MCF 10A (cell line): ENCODE data around the gene PLEKHM1. TPM values are rescaled to one million over a fixed set of nuclear protein-coding genes. Genes with fewer than 3 reads are reported as not detected.

ENCODE experiments used
- BruUV-seq: library from RNA; stranded (reverse); fragments of 400-500 nt; replicated peaks from 2 replicates; lab custom pipeline; 2021; lab: Mats Ljungman, UMichigan
- CTCF ChIA-PET: fragments of 300-600 bp; sonication (Branson Sonifier 250); formaldehyde crosslinking; extraction: SDS; loops from one replicate; lab custom pipeline; 2021; ENCODE audit warnings: antibody characterized with exemption, inconsistent platforms; lab: Yijun Ruan, JAX
- POLR2A ChIA-PET: fragments of 300-600, 350-650 bp; sonication (Branson Sonifier 250); formaldehyde crosslinking; extraction: SDS; loops from one replicate; lab custom pipeline; 2020; ENCODE audit warnings: antibody characterized with exemption, inconsistent platforms; lab: Yijun Ruan, JAX
- DNase-seq: peaks from one replicate; pipeline ENCODE4 v3.0.0-alpha.2; 2018; ENCODE audit not compliant: unreplicated experiment
- H3K27ac Mint-ChIP-seq: one replicate; pipeline ENCODE4 v1.8.0; 2022; ENCODE audit warnings: mild to moderate bottlenecking, low read depth, mixed read lengths; ENCODE audit not compliant: unreplicated experiment
- H3K27me3 Mint-ChIP-seq: one replicate; pipeline ENCODE4 v1.8.0; 2022; ENCODE audit warnings: mixed read lengths; ENCODE audit not compliant: insufficient read depth, unreplicated experiment
- H3K36me3 Mint-ChIP-seq: one replicate; pipeline ENCODE4 v1.8.0; 2022; ENCODE audit warnings: mild to moderate bottlenecking, moderate library complexity, mixed read lengths; ENCODE audit not compliant: insufficient read depth, unreplicated experiment
- H3K4me1 Mint-ChIP-seq: one replicate; pipeline ENCODE4 v1.8.0; 2022; ENCODE audit warnings: mixed read lengths; ENCODE audit not compliant: insufficient read depth, unreplicated experiment
- H3K4me3 Mint-ChIP-seq: one replicate; pipeline ENCODE4 v1.8.0; 2022; ENCODE audit warnings: mild to moderate bottlenecking, moderate library complexity, mixed read lengths; ENCODE audit not compliant: unreplicated experiment
- H3K9me3 Mint-ChIP-seq: one replicate; pipeline ENCODE4 v1.8.0; 2022; ENCODE audit warnings: mixed read lengths; ENCODE audit not compliant: unreplicated experiment
- intact Hi-C: fragments of 100-400 bp; cut with micrococcal nuclease; formaldehyde crosslinking; loops from 2 replicates; pipeline ENCODE4 v1.14.1; 2022
- total RNA-seq: library from RNA; stranded (reverse); gene quantifications from 2 replicates; pipeline ENCODE4 v1.2.3, GENCODE V29; 2022
- TF ChIP-seq, protein P1 (sequence below): fragments of 200-600 bp; IDR thresholded peaks from one replicate; pipeline ENCODE4 v1.8.0; 2022; ENCODE audit warnings: antibody characterized with exemption, mild to moderate bottlenecking; ENCODE audit not compliant: unreplicated experiment

PLEKHM1 gene
- total RNA-seq, 1 experiment from 2014 or later = 53.4 TPM

DNA sequence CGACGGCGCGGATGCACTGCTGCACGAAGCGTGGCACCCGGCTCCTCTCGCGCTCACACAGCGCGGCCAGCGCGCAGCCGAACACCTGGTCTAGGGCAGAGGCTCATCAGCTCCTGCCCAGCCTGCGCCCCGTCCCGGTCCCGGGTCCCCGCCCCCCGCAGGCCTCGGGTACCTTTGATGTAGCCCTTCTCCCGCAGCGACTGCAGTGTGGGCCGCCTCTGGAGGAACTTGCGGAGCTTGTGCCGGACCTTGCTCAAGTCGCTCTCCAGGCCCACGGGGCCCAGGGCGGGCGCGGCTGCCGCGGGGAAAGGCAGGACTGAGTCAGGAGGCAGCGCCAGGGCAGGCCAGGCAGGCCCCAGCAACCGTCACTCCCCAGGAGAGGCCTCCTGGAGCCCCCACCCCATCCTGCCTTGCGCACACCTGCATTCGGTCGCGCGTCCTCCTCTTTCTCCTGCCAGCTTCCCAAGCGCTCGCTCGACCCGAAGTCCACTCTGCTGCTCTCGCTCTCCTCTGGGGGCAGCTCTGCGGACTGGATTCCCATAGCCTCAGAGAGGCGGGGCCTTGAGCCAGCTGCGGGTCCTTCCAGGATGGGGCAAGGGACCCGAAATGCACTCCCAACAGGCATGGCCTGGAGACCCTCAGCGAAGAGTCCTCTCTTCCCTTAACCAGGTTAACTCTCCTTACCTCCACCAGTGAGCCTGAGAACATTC is 93.9 kb downstream of the PLEKHM1 start:
- BruUV-seq = no TSS peak
- H3K36me3 Mint-ChIP-seq = peaks cover 35% of the 10 kb centered on the region
- H3K27me3 Mint-ChIP-seq = no peaks in the 10 kb centered on the region
- ChIA-PET POLR2A (no interaction called here), CTCF (interaction anchor here (0.6 to 15.7 kb wide), 5 partner anchors 29 to 497 kb away, joined by 3 to 229 read pairs (median 3); no protein-coding TSS in a partner anchor)
- H3K4me1 Mint-ChIP-seq = no peaks in the 10 kb centered on the region
- no peak overlapping the region for H3K4me3 Mint-ChIP-seq
- no peak overlapping the region for H3K27ac Mint-ChIP-seq
- intact Hi-C loops = loop anchor here (2.0 kb wide), 1 partner anchor 456 kb away; no protein-coding TSS in a partner anchor
- TF ChIP-seq, protein P1, sequence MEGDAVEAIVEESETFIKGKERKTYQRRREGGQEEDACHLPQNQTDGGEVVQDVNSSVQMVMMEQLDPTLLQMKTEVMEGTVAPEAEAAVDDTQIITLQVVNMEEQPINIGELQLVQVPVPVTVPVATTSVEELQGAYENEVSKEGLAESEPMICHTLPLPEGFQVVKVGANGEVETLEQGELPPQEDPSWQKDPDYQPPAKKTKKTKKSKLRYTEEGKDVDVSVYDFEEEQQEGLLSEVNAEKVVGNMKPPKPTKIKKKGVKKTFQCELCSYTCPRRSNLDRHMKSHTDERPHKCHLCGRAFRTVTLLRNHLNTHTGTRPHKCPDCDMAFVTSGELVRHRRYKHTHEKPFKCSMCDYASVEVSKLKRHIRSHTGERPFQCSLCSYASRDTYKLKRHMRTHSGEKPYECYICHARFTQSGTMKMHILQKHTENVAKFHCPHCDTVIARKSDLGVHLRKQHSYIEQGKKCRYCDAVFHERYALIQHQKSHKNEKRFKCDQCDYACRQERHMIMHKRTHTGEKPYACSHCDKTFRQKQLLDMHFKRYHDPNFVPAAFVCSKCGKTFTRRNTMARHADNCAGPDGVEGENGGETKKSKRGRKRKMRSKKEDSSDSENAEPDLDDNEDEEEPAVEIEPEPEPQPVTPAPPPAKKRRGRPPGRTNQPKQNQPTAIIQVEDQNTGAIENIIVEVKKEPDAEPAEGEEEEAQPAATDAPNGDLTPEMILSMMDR = no peak
- DNase-seq = no peak
- no peaks in the 10 kb centered on the region for H3K9me3 Mint-ChIP-seq

DNA sequence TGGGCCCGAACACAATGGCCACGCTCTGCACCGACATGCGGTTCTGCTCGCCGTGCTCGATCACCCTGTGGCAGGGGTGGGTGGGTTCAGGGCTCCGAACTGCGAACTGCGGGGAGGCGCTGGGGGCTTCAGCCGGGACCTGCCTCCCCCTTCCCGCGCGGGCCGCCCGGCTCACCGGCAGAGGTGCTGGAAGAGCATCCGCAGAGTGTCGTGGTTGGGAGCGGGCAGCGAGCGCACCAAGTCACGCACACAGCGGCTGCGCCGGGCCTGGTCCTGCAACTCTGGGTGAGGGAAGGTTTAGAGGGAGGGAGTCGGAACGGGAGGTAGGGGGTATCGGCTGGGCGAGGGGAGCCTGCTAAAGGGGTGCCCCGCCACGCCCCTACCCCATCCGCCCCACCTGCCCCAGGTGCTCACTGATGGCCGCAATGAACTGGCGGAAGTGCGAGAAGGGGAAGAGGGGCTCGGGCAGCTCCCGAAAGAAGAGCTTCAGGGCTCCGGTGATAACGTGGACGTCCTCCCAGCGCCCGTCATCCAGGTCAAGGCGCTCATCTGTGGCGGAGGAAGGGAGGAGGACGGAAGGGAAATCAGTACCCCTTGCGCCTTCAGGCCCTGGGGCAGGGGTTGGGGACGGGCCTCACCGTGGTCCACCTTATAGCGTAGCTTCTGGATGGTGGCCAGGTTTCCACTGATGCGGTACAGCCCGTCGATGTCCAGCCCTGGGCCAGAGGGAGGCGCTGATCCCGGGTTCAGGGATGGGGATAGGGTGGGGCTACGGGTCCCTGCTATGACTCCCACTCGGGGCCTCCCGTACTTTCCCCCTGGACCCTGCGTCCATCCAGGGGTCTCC is 94.7 kb downstream of the PLEKHM1 start:
- TF ChIP-seq, protein P1 = no peak
- ChIA-PET POLR2A (interaction anchor here (0.9 kb wide), 1 partner anchor 30 kb away, joined by 3 read pairs; no protein-coding TSS in a partner anchor), CTCF (interaction anchor here (0.6 to 15.7 kb wide), 4 partner anchors 14 to 120 kb away, joined by 3 to 229 read pairs (median 4); no protein-coding TSS in a partner anchor)
- Mint-ChIP-seq H3K4me3 (no peak overlapping the region), H3K27ac (no peak overlapping the region), H3K4me1 (no peaks in the 10 kb centered on the region), H3K36me3 (peaks cover 35% of the 10 kb centered on the region), H3K27me3 (no peaks in the 10 kb centered on the region), H3K9me3 (no peaks in the 10 kb centered on the region)
- no TSS peak for BruUV-seq
- intact Hi-C loops = loop anchor here (2.0 kb wide), 1 partner anchor 457 kb away; no protein-coding TSS in a partner anchor
- no peak for DNase-seq

DNA sequence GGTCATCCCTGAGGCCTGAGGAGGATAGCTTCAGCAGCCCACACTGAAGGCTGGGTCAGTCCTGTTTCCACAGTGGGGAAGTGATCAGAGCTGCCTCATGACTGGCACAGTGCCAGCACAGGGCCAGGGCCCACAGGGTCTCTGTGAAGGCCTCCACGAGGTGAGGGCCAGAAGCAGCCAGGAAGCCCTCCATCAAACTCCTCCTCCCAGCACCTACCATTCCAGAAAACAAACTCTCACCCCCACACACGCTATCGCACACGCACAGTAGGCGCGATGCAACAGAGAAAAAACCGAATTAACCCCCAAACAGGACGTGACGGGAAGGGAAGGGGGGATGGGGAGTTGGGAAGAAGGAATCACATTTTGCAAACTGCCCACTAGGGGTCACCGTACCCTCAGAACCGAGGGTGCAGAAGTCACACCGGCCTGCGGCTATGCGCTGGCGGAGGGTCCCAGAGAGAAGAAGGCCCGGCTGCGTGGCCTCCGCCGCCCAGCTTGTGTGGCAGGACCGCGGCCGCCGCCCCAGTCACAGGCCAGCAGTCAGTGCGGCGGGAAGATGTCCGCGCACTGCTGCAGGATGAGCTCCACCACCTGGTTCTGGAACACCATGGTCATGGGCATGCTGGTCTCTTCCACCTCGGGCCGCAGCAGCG is 95.5 kb downstream of the PLEKHM1 start:
- ChIA-PET POLR2A (interaction anchor here (0.6 to 0.9 kb wide), 2 partner anchors 31 to 448 kb away, joined by 3 read pairs; no protein-coding TSS in a partner anchor), CTCF (interaction anchor here (0.6 to 15.7 kb wide), 12 partner anchors 10 to 736 kb away, joined by 3 to 229 read pairs (median 4); no protein-coding TSS in a partner anchor)
- DNase-seq = peak; percentile 68
- intact Hi-C loops = no loop called here
- no peaks in the 10 kb centered on the region for H3K9me3 Mint-ChIP-seq
- BruUV-seq = no TSS peak
- no peak overlapping the region for H3K4me3 Mint-ChIP-seq
- no peaks in the 10 kb centered on the region for H3K4me1 Mint-ChIP-seq
- H3K27me3 Mint-ChIP-seq = no peaks in the 10 kb centered on the region
- H3K27ac Mint-ChIP-seq = no peak overlapping the region
- H3K36me3 Mint-ChIP-seq = peaks cover 29% of the 10 kb centered on the region
- TF ChIP-seq, protein P1 = peak; percentile 56
